GM23248 (cell line): ENCODE measurements around the gene MED9. TPM values are rescaled to one million over a fixed set of nuclear protein-coding genes. Genes with fewer than 3 reads are reported as not detected.

Experiments used
- DNase-seq: peaks from one replicate; pipeline ENCODE4 v3.0.0-alpha.2; 2015
- H2AFZ ChIP-seq: fragments of 200-600 bp; sonication (generic); 2 replicates; pipeline ENCODE4 v1.6.1; 2016; ENCODE audit warnings: antibody characterized with exemption
- H3F3A ChIP-seq: fragments of 200-600 bp; sonication (generic); 2 replicates; pipeline ENCODE4 v1.6.1; 2016; ENCODE audit warnings: mild to moderate bottlenecking, antibody characterized with exemption, mixed run types; ENCODE audit not compliant: insufficient read depth
- H3K27ac ChIP-seq: fragments of 200-600 bp; sonication (generic); 2 replicates; pipeline ENCODE4 v1.5.1; 2016; ENCODE audit warnings: mild to moderate bottlenecking
- H3K27me3 ChIP-seq: fragments of 200-600 bp; sonication (generic); replicated peaks from 2 replicates; pipeline ENCODE4 v1.6.1; 2016; ENCODE audit warnings: mild to moderate bottlenecking; ENCODE audit not compliant: insufficient read depth
- H3K36me3 ChIP-seq: fragments of 200-600 bp; sonication (generic); 2 replicates; pipeline ENCODE4 v1.6.1; 2016; ENCODE audit warnings: low read depth, mild to moderate bottlenecking
- H3K4me1 ChIP-seq: fragments of 200-600 bp; sonication (generic); 2 replicates; pipeline ENCODE4 v1.6.1; 2016; ENCODE audit warnings: mild to moderate bottlenecking; ENCODE audit not compliant: insufficient read depth
- H3K4me2 ChIP-seq: fragments of 200-600 bp; sonication (generic); one replicate; pipeline ENCODE4 v1.6.1; 2016; ENCODE audit warnings: mild to moderate bottlenecking; ENCODE audit not compliant: unreplicated experiment
- H3K4me3 ChIP-seq: fragments of 200-600 bp; sonication (generic); 2 replicates; pipeline ENCODE4 v1.5.1; 2016; ENCODE audit warnings: mild to moderate bottlenecking
- H3K79me2 ChIP-seq: fragments of 200-600 bp; sonication (generic); 2 replicates; pipeline ENCODE4 v1.6.1; 2016; ENCODE audit warnings: mild to moderate bottlenecking; ENCODE audit not compliant: insufficient read depth
- H3K9ac ChIP-seq: fragments of 200-600 bp; sonication (generic); 2 replicates; pipeline ENCODE4 v1.6.1; 2016; ENCODE audit warnings: mild to moderate bottlenecking
- H3K9me2 ChIP-seq: fragments of 200-600 bp; sonication (generic); 2 replicates; pipeline ENCODE4 v1.6.1; 2016; ENCODE audit warnings: mixed run types, mild to moderate bottlenecking, moderate library complexity; ENCODE audit not compliant: insufficient read depth
- H3K9me3 ChIP-seq: fragments of 200-600 bp; sonication (generic); one replicate; pipeline ENCODE4 v1.6.1; 2017; ENCODE audit warnings: low read depth
- H4K20me1 ChIP-seq: fragments of 200-600 bp; sonication (generic); 2 replicates; pipeline ENCODE4 v1.6.0; 2016; ENCODE audit not compliant: insufficient read depth
- EZH2 ChIP-seq: fragments of 200-600 bp; sonication (generic); IDR thresholded peaks from 2 replicates; pipeline ENCODE4 v1.6.1; 2018; ENCODE audit warnings: antibody characterized with exemption, mild to moderate bottlenecking; ENCODE audit not compliant: insufficient read depth, poor library complexity, severe bottlenecking
- EZH2phosphoT487 ChIP-seq: fragments of 200-600 bp; sonication (generic); IDR thresholded peaks from 2 replicates; pipeline ENCODE4 v1.6.1; 2018; ENCODE audit warnings: antibody characterized with exemption, moderate library complexity, mild to moderate bottlenecking, low read depth; ENCODE audit not compliant: insufficient read depth
- WGBS, 2 experiments: methylation state at CpG; one replicate each; pipeline ENCODE4 v1.1.6; 2015 to 2017; ENCODE audit warnings: low lambda C conversion rate in 2 of 2, low coverage in 1 of 2; ENCODE audit errors: missing lambda C conversion rate in 2 of 2; 5-methylcytosine and 5-hydroxymethylcytosine counted together
- in situ Hi-C: fragments of 300-500 bp; cut with MboI; formaldehyde crosslinking; loops from 2 replicates; pipeline ENCODE4 v1.15.0; 2020
- polyA plus RNA-seq: library from polyadenylated mRNA; unstranded; fragments of >200 nt; fragmentation: Nextera tagmentation; extraction: Ambion mirVana; gene quantifications from 2 replicates; pipeline ENCODE4 v1.2.1, GENCODE V29; 2016
- total RNA-seq: library from RNA; depleted of rRNA; stranded (reverse); fragments of >200 nt; shearing (Covaris generic); gene quantifications from 2 replicates; pipeline ENCODE4 v1.2.3, GENCODE V29; 2014

The MED9 gene
- total and polyA plus RNA-seq, 2 experiments from 2014 or later, result 10.0 to 10.3 TPM

GRCh38 chr17:17468217-17469010 is 8.4 kb upstream of the MED9 start:
- H3K9me3 ChIP-seq, result no peaks in the 10 kb centered on the region
- H3K27ac ChIP-seq, result no peak overlapping the region
- in situ Hi-C loops, result no loop called here
- peaks cover 35% of the 10 kb centered on the region for H3K27me3 ChIP-seq
- H3K4me3 ChIP-seq, result no peak overlapping the region
- no peaks in the 10 kb centered on the region for H3K79me2 ChIP-seq
- TF ChIP-seq EZH2 (no peak), EZH2phosphoT487 (no peak)
- no peaks in the 10 kb centered on the region for H3K36me3 ChIP-seq
- no peaks in the 10 kb centered on the region for H3K4me1 ChIP-seq
- WGBS, 2 experiments, result 17 to 23% methylated on average over 5 of the region's 5 CpGs
- no peaks in the 10 kb centered on the region for H3F3A ChIP-seq
- H3K4me2 ChIP-seq, result no peak overlapping the region
- no peak for DNase-seq
- no peaks in the 10 kb centered on the region for H3K9me2 ChIP-seq
- H3K9ac ChIP-seq, result no peak overlapping the region
- H2AFZ ChIP-seq, result no peak overlapping the region
- H4K20me1 ChIP-seq, result no peaks in the 10 kb centered on the region

GRCh38 chr17:17469358-17469757 is 7.4 kb upstream of the MED9 start:
- Histone ChIP-seq H3F3A (no peaks in the 10 kb centered on the region), H4K20me1 (no peaks in the 10 kb centered on the region), H3K9ac (no peak overlapping the region), H3K36me3 (no peaks in the 10 kb centered on the region), H3K27me3 (peaks cover 28% of the 10 kb centered on the region), H2AFZ (no peak overlapping the region), H3K4me1 (no peaks in the 10 kb centered on the region), H3K4me3 (no peak overlapping the region), H3K9me3 (no peaks in the 10 kb centered on the region), H3K79me2 (no peaks in the 10 kb centered on the region), H3K9me2 (no peaks in the 10 kb centered on the region), H3K27ac (no peak overlapping the region), H3K4me2 (no peak overlapping the region)
- WGBS, 2 experiments, result 83 to 94% methylated on average over 4 of the region's 4 CpGs
- in situ Hi-C loops, result no loop called here
- TF ChIP-seq EZH2, result no peak
- no peak for TF ChIP-seq EZH2phosphoT487
- DNase-seq, result no peak

DNA sequence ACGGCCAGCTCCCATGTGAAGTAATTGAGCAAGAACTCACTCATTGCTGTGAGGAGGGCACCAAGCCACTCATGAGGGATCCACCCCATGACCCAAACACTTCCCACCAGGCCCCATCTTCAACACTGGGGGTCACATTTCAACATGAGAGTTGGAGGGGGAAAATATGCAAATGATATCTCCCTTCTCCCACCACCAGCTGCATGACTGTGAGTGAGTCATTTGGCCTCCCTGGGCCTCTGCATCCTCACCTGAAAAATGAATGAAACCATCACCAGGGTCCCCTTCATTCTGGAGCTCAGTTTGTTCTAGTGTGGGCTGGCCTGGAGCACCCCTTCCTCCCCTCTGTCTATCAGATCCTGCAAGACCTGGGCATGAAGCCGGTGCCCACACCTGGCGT is 6.8 kb upstream of the MED9 start:
- Histone ChIP-seq H3K27me3 (peaks cover 24% of the 10 kb centered on the region), H3K36me3 (no peaks in the 10 kb centered on the region), H3K79me2 (no peaks in the 10 kb centered on the region), H3K4me1 (no peaks in the 10 kb centered on the region), H3K9me2 (no peaks in the 10 kb centered on the region), H4K20me1 (no peaks in the 10 kb centered on the region), H3K27ac (no peak overlapping the region), H3K9me3 (no peaks in the 10 kb centered on the region), H3F3A (no peaks in the 10 kb centered on the region), H3K4me3 (no peak overlapping the region), H2AFZ (no peak overlapping the region), H3K9ac (no peak overlapping the region), H3K4me2 (no peak overlapping the region)
- TF ChIP-seq EZH2phosphoT487 (no peak), EZH2 (no peak)
- 74 to 85% methylated on average over 3 of the region's 3 CpGs for WGBS, 2 experiments
- in situ Hi-C loops, result no loop called here
- DNase-seq, result no peak

GRCh38 chr17:17472333-17472920 is 4.4 kb upstream of the MED9 start:
- H2AFZ ChIP-seq, result peak overlapping the region; percentile 64
- H3K79me2 ChIP-seq, result peaks cover 6% of the 10 kb centered on the region
- 8 to 12% methylated on average over 8 of the region's 8 CpGs for WGBS, 2 experiments
- no peak for DNase-seq
- no peak overlapping the region for H3K27ac ChIP-seq
- H3F3A ChIP-seq, result no peaks in the 10 kb centered on the region
- no peak for TF ChIP-seq EZH2phosphoT487
- no peak for TF ChIP-seq EZH2
- peak overlapping the region; percentile 4 for H3K4me2 ChIP-seq
- no peak overlapping the region for H3K4me3 ChIP-seq
- no peak overlapping the region for H3K9ac ChIP-seq
- H3K4me1 ChIP-seq, result peaks cover under 1% of the 10 kb centered on the region; the same call in 1 of the 2 replicates
- H3K27me3 ChIP-seq, result peaks cover 24% of the 10 kb centered on the region
- no peaks in the 10 kb centered on the region for H4K20me1 ChIP-seq
- H3K36me3 ChIP-seq, result no peaks in the 10 kb centered on the region
- no peaks in the 10 kb centered on the region for H3K9me3 ChIP-seq
- H3K9me2 ChIP-seq, result no peaks in the 10 kb centered on the region
- in situ Hi-C loops, result no loop called here
